A549 treated with DMSO at 1 μM for 4 hours (cell line): ENCODE measurements around the gene REC114. TPM values are rescaled to one million over a fixed set of nuclear protein-coding genes. Genes with fewer than 3 reads are reported as not detected.

ENCODE experiments used
- total RNA-seq: library from RNA; stranded (reverse); fragments of 200-300 nt; extraction: Qiagen RNA extraction; gene quantifications from 5 replicates; pipeline ENCODE4 v1.2.3, GENCODE V29; 2022; ENCODE audit warnings: low read depth

Gene REC114
- total RNA-seq = not detected in 5 replicates

GRCh38 chr15:73442968-73443367 is at the start of gene REC114:
REC114 (plus strand) TSS chr15:73443164; CDS start chr15:73443186, 22 bp downstream.

Other genes with a start within 250 kb of the REC114 start
- gene HCN4, start 74.2 kb upstream of the REC114 start, total RNA-seq = 0.21 to 0.31 TPM (median 0.28 TPM) in 5 replicates
- 183 to 210 TPM (median 203 TPM) in 5 replicates for gene NPTN, start 190.2 kb downstream of the REC114 start, total RNA-seq
- gene CD276, start 241.2 kb downstream of the REC114 start, total RNA-seq = 71.9 to 80.2 TPM (median 79.5 TPM) in 5 replicates